A673 (cell line): Measurements from ENCODE around the gene ICE1. TPM values are rescaled to one million over a fixed set of nuclear protein-coding genes. Genes with fewer than 3 reads are reported as not detected.

Source experiments
- BruUV-seq: library from RNA; stranded (reverse); fragments of 400-500 nt; replicated peaks from 2 replicates; lab custom pipeline; 2021; lab: Mats Ljungman, UMichigan
- CTCF ChIA-PET: fragments of 300-600 bp; sonication (Branson Sonifier 250); formaldehyde crosslinking; loops from one replicate; lab custom pipeline; 2022; ENCODE audit warnings: antibody characterized with exemption; lab: Charles Lee
- POLR2A ChIA-PET: fragments of 300-600 bp; sonication (Branson Sonifier 250); formaldehyde crosslinking; loops from one replicate; lab custom pipeline; 2022; ENCODE audit warnings: antibody characterized with exemption; ENCODE audit not compliant: low non-redundant PET; lab: Charles Lee
- DNase-seq: peaks from one replicate; pipeline ENCODE4 v3.0.0-alpha.2; 2015; ENCODE audit warnings: low spot score
- H3K27ac ChIP-seq: fragments of 200-600 bp; sonication (generic); 2 replicates; pipeline ENCODE4 v1.5.1; 2016; ENCODE audit warnings: mixed run types, low read depth, mild to moderate bottlenecking, mixed read lengths, antibody characterized with exemption, low read length; ENCODE audit not compliant: poor library complexity, severe bottlenecking
- H3K27me3 ChIP-seq: fragments of 200-600 bp; sonication (generic); replicated peaks from 2 replicates; pipeline ENCODE4 v1.6.1; 2017; ENCODE audit warnings: mixed run types, low read depth, mild to moderate bottlenecking, mixed read lengths, antibody characterized with exemption, low read length; ENCODE audit not compliant: insufficient read depth, poor library complexity
- H3K36me3 ChIP-seq: fragments of 200-600 bp; sonication (generic); 2 replicates; pipeline ENCODE4 v1.6.1; 2016; ENCODE audit warnings: mixed run types, mild to moderate bottlenecking, mixed read lengths, antibody characterized with exemption, low read length; ENCODE audit not compliant: insufficient read depth, poor library complexity, severe bottlenecking
- H3K4me1 ChIP-seq: fragments of 200-600 bp; sonication (generic); 2 replicates; pipeline ENCODE4 v1.6.1; 2017; ENCODE audit warnings: mixed run types, mild to moderate bottlenecking, mixed read lengths, antibody characterized with exemption, low read length; ENCODE audit not compliant: insufficient read depth, poor library complexity, severe bottlenecking
- H3K4me3 ChIP-seq: fragments of 200-600 bp; sonication (generic); 2 replicates; pipeline ENCODE4 v1.5.1; 2016; ENCODE audit warnings: low read depth, mixed run types, mild to moderate bottlenecking, mixed read lengths, low read length; ENCODE audit not compliant: poor library complexity, severe bottlenecking
- H3K9me3 ChIP-seq: fragments of 200-600 bp; sonication (generic); 2 replicates; pipeline ENCODE4 v1.6.1; 2016; ENCODE audit warnings: mixed run types, low read depth, mild to moderate bottlenecking, mixed read lengths, antibody characterized with exemption, low read length; ENCODE audit not compliant: poor library complexity, severe bottlenecking
- CTCF ChIP-seq: fragments of 300-800, 200-600 bp; sonication (generic); conservative IDR thresholded peaks from 2 replicates; pipeline ENCODE4 v1.5.1; 2017; ENCODE audit warnings: low read depth, mild to moderate bottlenecking, antibody characterized with exemption, low read length, moderate library complexity, mixed read lengths
- EZH2 ChIP-seq: fragments of 200-600 bp; sonication (generic); IDR thresholded peaks from 2 replicates; pipeline ENCODE4 v1.6.1; 2017; ENCODE audit warnings: borderline replicate concordance, low read depth, mild to moderate bottlenecking, mixed read lengths, antibody characterized with exemption, low read length; ENCODE audit not compliant: poor library complexity, severe bottlenecking
- intact Hi-C: fragments of 100-400 bp; cut with micrococcal nuclease; formaldehyde crosslinking; loops from one replicate; pipeline ENCODE4 v1.10.0; 2022; ENCODE audit not compliant: unreplicated experiment
- total RNA-seq: library from RNA; stranded (reverse); gene quantifications from 2 replicates; pipeline ENCODE4 v1.2.3, GENCODE V29; 2021

Gene ICE1
- total RNA-seq, 1 experiment from 2014 or later: 37.2 TPM

DNA sequence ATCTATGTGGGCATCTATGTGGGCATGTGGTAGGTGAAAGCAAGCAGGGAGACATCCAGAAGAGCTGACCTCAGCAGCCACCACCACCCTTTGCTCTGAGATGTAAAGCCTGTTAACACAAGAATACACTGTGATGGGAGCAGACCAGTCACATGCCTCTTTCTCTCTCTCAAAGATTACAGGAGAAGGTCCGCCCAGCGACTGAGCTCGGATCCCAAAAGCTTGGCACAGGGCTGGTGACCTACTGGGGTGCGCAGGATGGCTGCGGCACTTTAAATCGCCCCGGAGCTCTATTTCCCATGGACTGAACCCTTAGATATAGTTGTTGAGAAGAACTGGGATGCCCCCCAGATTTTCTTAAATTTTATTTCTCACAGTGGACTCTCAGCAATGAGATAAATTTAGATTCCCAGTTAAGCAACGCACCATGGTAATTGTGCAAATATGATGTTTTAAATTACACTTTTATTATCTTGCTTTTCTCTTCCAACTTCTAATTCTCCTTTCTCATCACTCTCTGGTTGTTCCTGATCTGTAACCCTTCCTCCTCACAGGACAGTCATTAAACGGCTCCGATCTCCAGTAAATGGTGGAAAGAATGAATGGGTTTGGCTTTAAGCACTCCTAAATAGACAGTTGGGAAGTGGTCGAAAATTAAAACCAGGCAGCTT, 37.7 kb upstream of the ICE1 start:
- H3K4me3 ChIP-seq: no peak overlapping the region
- no peaks in the 10 kb centered on the region for H3K27me3 ChIP-seq
- no peak for TF ChIP-seq CTCF
- TF ChIP-seq EZH2: no peak
- no peak overlapping the region for H3K27ac ChIP-seq
- DNase-seq: no peak
- ChIA-PET POLR2A (interaction anchor here (0.6 kb wide), 1 partner anchor 496 kb away, joined by 3 read pairs; no protein-coding TSS in a partner anchor), CTCF (no interaction called here)
- intact Hi-C loops: no loop called here
- no peaks in the 10 kb centered on the region for H3K36me3 ChIP-seq
- no TSS peak for BruUV-seq
- H3K4me1 ChIP-seq: no peaks in the 10 kb centered on the region
- H3K9me3 ChIP-seq: no peaks in the 10 kb centered on the region

DNA sequence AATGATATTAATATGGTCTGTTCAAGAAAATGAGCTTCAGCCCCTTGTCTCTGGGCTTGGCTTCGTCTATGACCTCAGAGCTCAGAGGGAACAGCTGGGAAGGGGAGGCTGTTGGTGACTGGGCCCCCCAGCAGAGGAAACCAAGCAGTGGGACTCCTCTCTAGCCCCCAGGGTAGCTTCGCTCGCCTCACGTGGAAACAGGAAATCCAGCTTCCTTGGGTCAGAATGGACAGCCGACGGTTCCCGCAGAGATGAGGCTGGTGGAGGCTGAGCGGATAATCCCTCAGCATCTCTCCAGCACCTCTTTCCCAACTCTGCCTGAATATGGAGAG, 37.2 kb upstream of the ICE1 start:
- POLR2A ChIA-PET: interaction anchor here (0.6 kb wide), 1 partner anchor 497 kb away, joined by 3 read pairs; no protein-coding TSS in a partner anchor

DNA sequence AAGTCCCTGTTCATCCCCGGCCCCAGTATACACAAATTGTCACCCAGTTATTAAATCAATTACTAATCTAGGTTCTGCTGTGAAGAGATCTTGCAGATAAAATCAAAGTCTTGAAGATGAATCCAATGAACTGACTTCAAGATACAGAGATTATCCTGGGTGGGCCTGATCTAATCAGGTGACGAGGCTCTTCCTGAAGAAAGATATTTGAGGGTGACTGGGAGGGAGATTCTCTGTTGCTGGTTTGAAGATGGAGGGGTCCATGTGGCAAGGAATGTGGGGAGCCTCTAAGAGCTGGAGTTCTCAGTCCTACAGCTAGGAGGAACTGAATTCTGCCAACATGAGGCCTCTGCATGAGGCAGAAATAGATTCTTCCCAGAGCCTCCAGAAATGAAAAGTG, 36.1 kb upstream of the ICE1 start:
- no peaks in the 10 kb centered on the region for H3K36me3 ChIP-seq
- ChIA-PET POLR2A (no interaction called here), CTCF (no interaction called here)
- H3K27ac ChIP-seq: no peak overlapping the region
- H3K4me3 ChIP-seq: no peak overlapping the region
- no peaks in the 10 kb centered on the region for H3K27me3 ChIP-seq
- TF ChIP-seq EZH2: no peak
- no TSS peak for BruUV-seq
- H3K4me1 ChIP-seq: no peaks in the 10 kb centered on the region
- DNase-seq: no peak
- H3K9me3 ChIP-seq: no peaks in the 10 kb centered on the region
- intact Hi-C loops: no loop called here

More for the DNA sequence above, 37.2 kb upstream of the ICE1 start:
- Histone ChIP-seq H3K36me3 (no peaks in the 10 kb centered on the region), H3K4me1 (no peaks in the 10 kb centered on the region), H3K27ac (no peak overlapping the region), H3K9me3 (no peaks in the 10 kb centered on the region), H3K4me3 (no peak overlapping the region), H3K27me3 (no peaks in the 10 kb centered on the region)
- no TSS peak for BruUV-seq
- TF ChIP-seq CTCF (no peak), EZH2 (no peak)
- CTCF ChIA-PET: no interaction called here
- intact Hi-C loops: no loop called here
- DNase-seq: peak; percentile 66

DNA sequence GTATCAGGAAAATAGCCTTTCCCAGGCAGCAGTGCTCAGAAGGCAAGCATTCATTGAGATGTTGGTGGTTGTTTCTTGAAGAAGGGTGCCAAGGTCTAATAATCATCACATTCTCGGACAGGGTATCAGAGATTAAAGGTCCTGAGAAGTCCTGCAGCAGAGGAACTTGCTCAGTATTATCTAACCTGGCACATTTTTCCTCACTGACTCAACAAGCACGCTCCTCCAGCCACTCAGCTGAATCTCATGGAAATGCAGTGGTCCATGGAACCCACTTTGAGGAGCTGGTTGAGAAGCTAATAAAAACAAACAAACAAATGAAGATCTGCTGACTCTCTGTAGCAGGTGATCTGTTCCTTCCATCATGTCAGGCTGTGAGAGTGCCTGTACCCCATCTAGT, 35.3 kb upstream of the ICE1 start:
- CTCF ChIA-PET: no interaction called here
- Histone ChIP-seq H3K27ac (no peak overlapping the region), H3K4me1 (no peaks in the 10 kb centered on the region), H3K9me3 (no peaks in the 10 kb centered on the region), H3K4me3 (no peak overlapping the region), H3K36me3 (no peaks in the 10 kb centered on the region), H3K27me3 (no peaks in the 10 kb centered on the region)
- intact Hi-C loops: no loop called here
- POLR2A ChIA-PET: no interaction called here
- no TSS peak for BruUV-seq
- TF ChIP-seq EZH2 (no peak), CTCF (no peak)
- no peak for DNase-seq
